Skin epidermis (tissue), 12 donors: ENCODE data around the gene LRRC38.
"Not testable (repeated sequence)": the region's sequence is repeated elsewhere in the genome, so short reads cannot be mapped to it uniquely, and the experiment has no call there.

ENCODE experiments used
- H3K27ac ChIP-seq, 21 experiments: fragments of 200-600 bp; sonication (generic) in 11 of 21; one replicate each; pipeline ENCODE4 v1.5.0; 2020; ENCODE audit warnings: mild to moderate bottlenecking in 3 of 21, inconsistent platforms in 2 of 21, moderate library complexity in 2 of 21
- H3K4me3 ChIP-seq, 7 experiments: fragments of 200-600 bp; sonication (generic) in 2 of 7; one replicate each; pipeline ENCODE4 v1.5.0; 2020; ENCODE audit warnings: inconsistent platforms in 2 of 7, mild to moderate bottlenecking in 2 of 7, moderate library complexity in 1 of 7

The LRRC38 gene

GRCh38 chr1:13479171-13479856 is 34.5 kb downstream of the LRRC38 start:
- H3K4me3 ChIP-seq = no peak overlapping the region
- no peak overlapping the region for H3K27ac ChIP-seq

GRCh38 chr1:13478692-13479091 is 35.1 kb downstream of the LRRC38 start:
- Histone ChIP-seq H3K4me3 (no peak overlapping the region), H3K27ac (no peak overlapping the region)

GRCh38 chr1:13469343-13469742 is 44.5 kb downstream of the LRRC38 start:
- H3K4me3 ChIP-seq = no peak overlapping the region

DNA sequence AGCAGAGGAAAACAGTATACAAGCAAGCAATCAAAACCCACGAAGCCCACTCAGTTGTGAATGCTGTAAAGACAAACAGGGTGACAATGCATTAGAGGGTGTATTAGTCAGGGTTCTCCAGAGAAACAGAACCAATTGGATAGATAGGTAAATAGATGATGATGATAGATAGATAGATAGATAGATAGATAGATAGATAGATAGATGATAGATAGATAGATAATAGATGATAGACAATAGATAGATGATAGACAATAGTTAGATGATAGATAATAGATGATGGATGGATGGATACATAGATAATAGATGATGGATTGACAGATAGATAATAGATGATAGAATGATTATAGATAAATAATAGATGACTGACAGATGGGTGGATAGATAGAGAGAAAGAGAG is 48.3 kb downstream of the LRRC38 start:
- H3K27ac ChIP-seq = no peak overlapping the region
- no peak overlapping the region for H3K4me3 ChIP-seq

More at GRCh38 chr1:13469343-13469742, 44.5 kb downstream of the LRRC38 start:
- no peak overlapping the region for H3K27ac ChIP-seq

GRCh38 chr1:13462682-13463081 is 51.1 kb downstream of the LRRC38 start:
- Histone ChIP-seq H3K27ac (no peak overlapping the region), H3K4me3 (no peak overlapping the region)

- Histone ChIP-seq H3K4me3 (no peak overlapping the region), H3K27ac (no peak overlapping the region)
Observed at GRCh38 chr1:13461977-13462376, 51.8 kb downstream of the LRRC38 start.

GRCh38 chr1:13456904-13457532 is 56.8 kb downstream of the LRRC38 start:
- H3K4me3 ChIP-seq = no peak overlapping the region

DNA sequence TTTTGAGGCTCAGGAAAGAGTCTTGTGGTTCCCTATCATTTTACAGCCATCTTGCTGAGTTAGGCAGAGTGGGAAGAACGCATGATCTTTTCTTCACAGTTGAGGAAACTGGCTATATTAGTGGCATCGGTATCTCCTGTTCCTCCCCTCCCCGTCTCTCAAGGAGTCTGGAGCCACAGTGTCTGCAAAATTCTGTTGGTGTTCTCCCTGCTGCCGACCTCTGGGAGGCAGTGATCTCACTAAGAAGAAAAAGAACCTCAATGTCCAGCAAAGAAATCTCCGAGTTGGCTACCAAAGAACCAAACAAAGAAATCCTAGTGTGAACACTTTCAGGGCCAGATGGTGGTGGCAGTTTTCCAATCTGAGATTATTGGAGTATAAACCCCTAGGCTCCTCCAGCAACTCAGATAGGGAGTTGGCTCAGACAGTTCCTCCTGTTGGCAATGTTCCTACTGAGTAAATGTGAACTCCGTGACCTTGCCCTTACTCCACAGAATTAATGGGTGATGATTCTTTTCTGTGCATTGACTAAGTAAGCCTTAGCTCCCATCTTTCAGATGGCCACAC is 62.3 kb downstream of the LRRC38 start:
- Histone ChIP-seq H3K27ac (no peak overlapping the region), H3K4me3 (no peak overlapping the region)

More at GRCh38 chr1:13456904-13457532, 56.8 kb downstream of the LRRC38 start:
- H3K27ac ChIP-seq = no peak overlapping the region

DNA sequence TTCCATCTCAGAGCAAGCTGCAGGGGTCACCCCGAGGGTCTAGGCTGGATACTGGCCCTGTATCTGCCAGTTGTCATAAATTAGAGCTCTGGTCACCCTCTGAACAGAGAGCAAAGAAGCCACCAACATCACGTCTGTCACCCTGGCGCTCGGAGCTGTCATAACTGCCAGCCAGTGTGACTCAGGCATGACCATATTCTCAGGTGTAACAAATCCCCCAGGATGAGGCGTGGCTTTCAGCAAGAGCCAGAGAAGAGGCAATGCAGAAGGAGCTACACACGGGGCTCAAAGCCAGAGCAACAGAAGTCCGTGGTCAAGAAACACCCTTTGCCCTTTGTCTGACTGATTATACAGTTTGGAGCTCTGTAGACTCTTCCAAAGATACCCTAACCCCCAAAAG is 63.6 kb downstream of the LRRC38 start:
- H3K27ac ChIP-seq = no peak overlapping the region

GRCh38 chr1:13443335-13443979 is 70.3 kb downstream of the LRRC38 start:
- H3K4me3 ChIP-seq = no peak overlapping the region
- H3K27ac ChIP-seq = no peak overlapping the region

More for the DNA sequence above, 63.6 kb downstream of the LRRC38 start:
- no peak overlapping the region for H3K4me3 ChIP-seq

DNA sequence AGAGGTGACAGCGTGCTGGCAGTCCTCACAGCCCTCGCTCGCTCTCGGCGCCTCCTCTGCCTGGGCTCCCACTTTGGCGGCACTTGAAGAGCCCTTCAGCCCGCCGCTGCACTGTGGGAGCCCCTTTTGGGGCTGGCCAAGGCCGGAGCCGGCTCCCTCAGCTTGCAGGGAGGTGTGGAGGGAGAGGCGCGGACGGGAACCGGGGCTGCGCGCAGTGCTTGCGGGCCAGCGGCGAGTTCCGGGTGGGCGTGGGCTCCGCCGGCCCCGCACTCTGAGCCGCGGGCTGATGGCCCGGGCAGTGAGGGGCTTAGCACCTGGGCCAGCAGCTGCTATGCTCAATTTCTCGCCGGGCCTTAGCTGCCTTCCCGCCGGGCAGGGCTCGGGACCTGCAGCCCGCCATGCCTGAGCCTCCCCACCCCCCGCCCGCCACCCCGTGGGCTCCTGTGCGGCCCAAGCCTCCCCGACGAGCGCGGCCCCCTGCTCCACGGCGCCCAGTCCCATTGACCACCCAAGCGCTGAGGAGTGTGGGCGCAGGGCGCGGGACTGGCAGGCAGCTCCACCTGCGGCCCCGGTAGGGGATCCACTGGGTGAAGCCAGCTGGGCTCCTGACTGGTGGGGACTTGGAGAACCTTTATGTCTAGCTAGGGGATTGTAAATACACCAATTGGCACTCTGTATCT is 74.6 kb downstream of the LRRC38 start:
- not testable (repeated sequence) for H3K4me3 ChIP-seq

GRCh38 chr1:13435458-13435857 is 78.3 kb downstream of the LRRC38 start:
- Histone ChIP-seq H3K27ac (no peak overlapping the region), H3K4me3 (no peak overlapping the region)

More for the DNA sequence above, 74.6 kb downstream of the LRRC38 start:
- H3K27ac ChIP-seq = not testable (repeated sequence)

- H3K4me3 ChIP-seq, H3K27ac ChIP-seq: not testable (repeated sequence)
Observed at GRCh38 chr1:13433694-13434358, 80.0 kb downstream of the LRRC38 start.

GRCh38 chr1:13432251-13432650 is 81.6 kb downstream of the LRRC38 start:
- Histone ChIP-seq H3K4me3 (no peak overlapping the region), H3K27ac (no peak overlapping the region)

GRCh38 chr1:13430495-13430894 is 83.3 kb downstream of the LRRC38 start:
- no peak overlapping the region for H3K27ac ChIP-seq
- H3K4me3 ChIP-seq = no peak overlapping the region
